HG03064 (cell line): Measurements from ENCODE around the gene MAPKAP1.
A peak's percentile ranks its signal among the peaks of the same experiment; 100 is the strongest.

ENCODE experiments used
- ATAC-seq: cut with Tn5 transposase; IDR thresholded peaks from one replicate; pipeline ENCODE4 v1.9.1; 2021; ENCODE audit warnings: low read depth; ENCODE audit not compliant: unreplicated experiment

The MAPKAP1 gene

DNA sequence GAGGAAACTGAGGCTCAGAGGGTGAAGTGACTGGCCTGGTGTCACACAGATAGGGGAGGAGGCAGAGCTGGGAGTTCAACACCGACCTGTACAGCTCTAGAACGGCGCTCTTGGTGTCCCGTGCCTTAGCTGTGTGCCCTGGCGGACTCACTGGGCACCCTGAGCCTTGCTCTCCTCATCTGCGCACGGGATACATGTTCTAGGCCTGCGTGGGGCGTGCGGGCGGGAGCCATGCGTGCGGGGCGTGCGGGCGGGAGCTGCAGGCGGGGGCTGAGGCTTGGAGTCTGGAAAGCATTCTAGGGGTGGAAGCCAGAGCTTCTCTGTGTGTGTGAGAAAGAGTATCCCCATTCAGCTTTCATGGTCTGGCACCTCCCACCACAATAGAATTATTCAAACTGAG is 280.1 kb downstream of the MAPKAP1 start:
- ATAC-seq: no peak

DNA sequence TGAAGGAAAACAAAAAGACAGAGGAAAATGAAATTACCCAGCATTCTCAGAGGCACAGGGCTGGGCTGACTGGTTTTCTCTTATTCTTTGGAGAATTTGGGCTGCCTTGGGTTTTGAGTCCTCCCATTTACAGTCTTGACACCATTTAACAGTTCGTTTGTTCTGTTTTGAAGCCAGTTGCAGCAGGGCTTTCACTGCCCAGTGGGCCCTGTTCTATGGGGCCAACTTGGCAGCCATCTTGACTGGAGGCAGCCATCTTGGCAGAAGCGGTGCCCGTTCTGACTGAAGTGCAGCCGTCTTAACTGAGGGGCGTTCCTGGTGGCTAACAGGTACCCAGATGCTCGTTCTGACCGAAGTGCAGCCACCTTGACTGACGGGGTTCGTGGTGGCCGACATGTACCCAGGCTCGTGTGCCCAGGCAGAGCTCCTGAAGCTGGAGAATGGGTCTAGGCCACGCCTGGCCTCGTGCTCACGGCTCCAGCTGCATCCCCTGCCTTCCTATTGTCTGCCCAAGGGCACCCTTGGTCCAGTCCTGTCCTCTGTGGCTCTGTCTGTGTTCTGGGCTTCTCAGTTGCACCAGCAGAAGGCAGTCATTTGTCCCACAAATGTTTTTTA is 281.0 kb downstream of the MAPKAP1 start:
- no peak for ATAC-seq

DNA sequence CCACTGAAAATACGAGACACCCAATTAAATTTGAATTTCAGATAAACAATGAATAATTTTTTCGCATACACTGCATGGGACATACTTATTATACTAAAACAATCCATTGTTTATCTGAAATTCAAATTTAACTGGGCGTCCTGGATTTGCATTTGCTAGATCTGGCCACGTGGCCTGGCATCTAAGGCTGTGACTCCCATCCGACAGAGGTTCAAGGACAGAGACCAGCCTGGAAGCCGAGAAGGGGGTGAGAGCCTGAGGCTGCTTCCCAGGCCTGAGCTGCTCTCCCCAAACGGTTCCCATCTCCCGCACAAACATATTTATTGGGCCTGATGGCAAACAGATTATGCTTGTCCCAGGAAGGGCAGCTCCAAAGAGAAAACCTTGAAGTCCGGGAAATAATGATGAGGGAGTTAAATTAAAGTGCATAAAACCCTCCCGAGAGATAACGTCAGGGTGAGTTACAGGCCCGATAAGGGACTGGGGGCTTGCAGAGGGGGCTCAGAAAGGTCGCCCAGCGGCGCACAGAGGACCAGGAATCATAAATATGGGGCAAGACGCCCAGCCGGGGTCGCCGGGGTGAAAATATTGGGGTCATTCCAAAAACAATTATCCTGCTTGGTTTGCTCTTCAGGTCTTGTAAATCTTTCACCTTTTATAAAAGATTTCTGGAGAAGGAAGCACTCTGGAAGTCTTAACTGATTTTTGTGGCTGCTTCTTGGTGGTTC is 281.7 kb downstream of the MAPKAP1 start:
- ATAC-seq: no peak

DNA sequence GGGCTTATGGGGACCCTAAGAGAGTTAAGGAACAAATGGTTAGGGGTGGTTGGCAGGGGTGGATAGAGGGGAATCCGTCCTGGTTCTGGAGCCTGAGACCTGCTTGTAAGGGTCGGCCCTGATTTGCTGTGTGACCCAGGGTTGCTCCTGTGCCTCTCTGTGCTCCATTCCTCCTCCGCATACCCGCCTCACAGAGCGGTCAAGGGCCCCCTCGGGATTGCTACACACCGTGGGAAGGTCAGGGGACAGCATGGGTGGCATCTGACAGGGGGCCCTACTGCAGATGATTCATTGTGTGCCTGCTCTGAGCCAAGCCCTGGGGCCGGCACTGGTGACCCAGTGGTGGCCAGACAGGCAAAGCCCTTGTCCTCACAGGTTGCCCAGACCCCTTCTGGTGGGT is 283.0 kb downstream of the MAPKAP1 start:
- no peak for ATAC-seq

DNA sequence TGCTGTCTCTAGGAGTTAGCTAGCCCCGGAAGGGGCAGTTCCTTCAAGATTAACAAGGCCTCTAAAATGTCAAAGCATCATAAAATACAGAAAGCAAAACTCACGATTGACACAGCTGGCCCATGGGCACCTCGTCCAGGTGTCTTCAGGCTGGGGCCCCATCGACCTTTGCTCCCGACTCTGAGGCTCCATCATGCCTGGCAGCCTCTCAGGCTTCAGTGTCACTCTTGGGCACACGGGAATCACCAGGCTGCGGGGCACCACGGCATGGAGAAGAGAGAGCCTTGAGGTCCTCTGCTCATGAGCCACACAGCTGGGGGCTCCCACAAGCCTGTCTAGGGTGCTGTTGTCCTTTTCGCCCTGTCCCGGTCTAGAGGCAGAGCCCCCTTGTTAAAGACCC is 284.2 kb downstream of the MAPKAP1 start:
- ATAC-seq: no peak

DNA sequence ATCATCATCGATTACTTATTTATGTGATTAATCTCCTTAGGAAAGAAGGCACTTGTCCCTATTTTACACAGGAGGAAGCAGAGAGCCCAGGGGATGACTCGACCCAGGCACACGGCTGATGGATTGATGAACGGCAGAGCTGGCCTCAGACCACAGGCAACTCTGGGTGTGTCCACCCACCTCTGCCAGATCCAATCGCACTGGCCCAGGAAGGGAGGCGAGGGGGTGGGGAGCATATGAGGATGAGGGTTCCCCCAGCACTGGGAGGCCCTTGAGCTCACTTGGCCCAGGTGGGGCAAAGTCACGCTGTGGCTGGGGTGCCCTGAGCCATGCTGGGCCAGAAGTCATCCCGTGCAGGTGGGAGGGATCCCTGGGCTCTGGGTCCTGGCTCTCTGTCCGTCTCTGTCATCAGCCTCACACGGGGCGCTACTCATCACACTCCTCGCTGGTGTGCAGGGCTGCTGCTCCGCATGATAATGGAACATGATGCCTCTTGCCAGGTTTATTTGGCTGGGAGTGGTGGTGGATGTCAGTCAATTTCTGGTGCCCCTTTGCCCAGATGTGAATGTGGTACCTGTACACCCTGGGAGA is 285.3 kb downstream of the MAPKAP1 start:
- ATAC-seq: no peak

DNA sequence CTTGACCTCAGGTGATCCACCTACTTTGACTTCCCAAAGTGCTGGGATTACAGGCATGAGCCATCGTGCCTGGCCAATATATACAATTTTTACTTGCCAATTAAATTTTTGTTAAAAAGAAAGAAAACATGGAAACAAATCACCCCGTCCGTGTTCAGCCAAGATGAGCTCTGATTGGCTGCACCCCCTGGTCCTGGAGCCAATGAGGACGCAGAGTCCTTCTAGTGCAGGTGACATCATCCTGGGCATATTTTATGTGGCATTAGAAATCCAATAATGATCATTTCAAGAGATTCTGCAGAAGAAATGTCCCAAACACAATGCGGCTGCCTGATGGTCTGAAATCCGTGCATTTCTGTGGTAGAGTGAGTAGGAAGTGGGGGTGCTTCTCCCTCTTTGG is 285.8 kb downstream of the MAPKAP1 start:
- ATAC-seq: no peak

DNA sequence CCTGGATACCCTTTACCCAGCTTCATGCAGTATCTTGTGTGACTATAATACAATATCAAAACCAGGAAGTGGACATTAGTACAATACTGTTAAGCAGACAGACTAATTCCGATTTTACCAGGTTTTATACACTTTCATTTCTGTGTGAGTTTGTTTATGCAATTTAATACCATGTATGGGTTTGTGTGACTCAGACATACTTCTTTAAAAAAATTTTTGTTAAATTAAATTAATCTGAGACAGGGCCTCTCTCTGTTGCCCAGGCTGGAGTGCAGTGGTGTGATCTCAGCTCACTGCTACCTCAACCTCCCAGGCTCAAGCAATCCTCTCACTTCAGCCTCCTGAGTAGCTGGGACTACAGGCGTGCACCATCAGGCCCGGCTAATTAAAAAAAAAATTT is 288.6 kb downstream of the MAPKAP1 start:
- no peak for ATAC-seq

DNA sequence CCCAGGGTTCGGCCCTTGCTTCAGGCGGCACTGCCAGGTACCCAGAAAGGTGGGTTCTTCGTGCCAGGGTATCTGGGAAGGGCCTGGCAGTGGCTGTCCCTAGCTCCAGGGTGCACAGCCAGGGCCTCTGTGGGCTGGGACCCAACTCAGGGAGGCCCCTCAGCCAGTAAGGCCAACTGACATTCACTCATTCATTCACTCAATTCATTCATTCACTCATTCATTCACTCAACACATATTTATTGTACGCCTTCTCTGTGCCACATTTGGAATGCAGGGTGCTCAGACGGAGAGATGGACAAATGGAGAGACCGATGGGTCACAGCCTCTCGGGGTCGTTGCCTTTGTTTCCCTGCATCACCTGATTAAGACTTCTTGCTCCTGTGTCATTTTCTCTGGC is 290.5 kb downstream of the MAPKAP1 start:
- no peak for ATAC-seq

DNA sequence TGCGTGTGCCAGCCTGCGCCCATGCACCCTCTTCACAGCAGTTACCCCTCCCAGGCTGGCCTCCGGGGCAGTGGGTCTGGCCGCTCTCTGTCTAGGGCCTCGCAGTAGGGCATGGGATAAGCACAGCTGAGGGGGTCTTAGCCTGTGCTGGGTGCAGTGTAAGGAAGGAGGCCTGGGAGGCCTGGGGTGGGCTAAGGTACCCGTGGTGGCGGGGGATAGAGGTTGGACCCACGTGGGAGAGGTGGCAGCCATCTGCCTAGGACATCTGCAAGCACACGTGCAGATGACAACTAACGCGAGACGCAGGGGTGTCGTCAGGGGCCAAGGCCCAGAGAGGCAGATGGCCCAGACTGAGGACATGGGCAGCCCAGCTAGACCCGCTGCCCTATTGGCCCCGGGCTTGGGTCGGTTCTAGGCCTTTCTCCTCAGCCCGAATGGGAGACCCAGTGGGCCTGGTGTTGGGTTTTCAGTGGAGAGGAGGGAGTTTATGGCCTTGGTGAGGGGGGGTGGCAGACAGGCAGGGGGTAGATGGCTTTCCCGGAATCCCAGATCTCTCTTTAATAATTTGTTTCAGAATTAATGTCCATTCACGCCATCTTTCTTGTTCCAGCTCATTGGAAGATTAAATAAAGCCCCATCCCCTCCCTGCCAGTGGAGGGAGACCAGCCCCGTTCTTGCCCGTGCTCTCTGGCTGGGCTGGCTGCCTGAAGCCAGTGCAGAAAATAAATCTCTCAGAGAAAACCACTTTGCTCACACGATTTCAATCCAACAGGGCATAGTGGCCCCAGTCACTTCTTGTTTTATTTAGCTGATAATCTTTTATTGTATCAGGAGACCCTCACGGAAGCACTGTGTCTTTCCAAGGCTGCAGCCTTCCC is 291.2 kb downstream of the MAPKAP1 start:
- ATAC-seq: no peak

DNA sequence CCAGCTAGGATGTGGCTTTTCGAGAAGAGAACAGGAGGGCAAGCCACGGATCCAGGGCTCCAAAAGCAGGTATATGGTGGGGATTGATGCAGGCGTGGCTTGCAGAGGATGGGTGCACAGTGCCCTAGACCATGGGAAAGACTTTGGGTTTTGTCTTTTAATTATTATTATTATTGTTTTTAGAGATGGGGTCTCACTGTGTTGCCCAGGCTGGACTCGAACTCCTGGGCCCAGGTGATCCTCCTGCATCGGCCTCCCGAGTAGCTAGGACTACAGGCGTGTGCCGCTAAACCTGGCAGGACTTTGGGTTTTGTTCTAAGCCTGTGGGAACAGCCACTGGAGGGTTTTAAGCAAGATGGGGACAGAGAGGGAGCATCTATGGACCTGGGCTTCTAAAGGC is 293.4 kb downstream of the MAPKAP1 start:
- no peak for ATAC-seq

DNA sequence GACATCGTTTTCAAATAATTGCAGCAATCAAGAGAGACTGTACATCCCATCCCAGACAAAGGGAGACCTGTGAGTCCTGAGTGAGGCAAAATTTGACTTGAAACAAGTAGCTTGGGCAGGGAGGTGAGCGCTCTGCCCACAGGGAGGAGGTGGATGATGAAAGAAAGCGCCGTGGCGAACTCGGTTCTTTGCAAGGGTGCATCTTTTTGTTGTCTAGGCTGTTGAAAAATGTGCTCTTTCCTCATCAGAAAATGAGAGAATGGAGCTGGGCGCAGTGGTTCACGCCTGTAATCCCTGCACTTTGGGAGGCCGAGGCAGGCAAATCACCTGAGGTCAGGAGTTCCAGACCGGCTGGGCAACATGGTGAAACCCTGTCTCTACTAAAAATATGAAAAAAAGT is 294.8 kb downstream of the MAPKAP1 start:
- ATAC-seq: no peak

DNA sequence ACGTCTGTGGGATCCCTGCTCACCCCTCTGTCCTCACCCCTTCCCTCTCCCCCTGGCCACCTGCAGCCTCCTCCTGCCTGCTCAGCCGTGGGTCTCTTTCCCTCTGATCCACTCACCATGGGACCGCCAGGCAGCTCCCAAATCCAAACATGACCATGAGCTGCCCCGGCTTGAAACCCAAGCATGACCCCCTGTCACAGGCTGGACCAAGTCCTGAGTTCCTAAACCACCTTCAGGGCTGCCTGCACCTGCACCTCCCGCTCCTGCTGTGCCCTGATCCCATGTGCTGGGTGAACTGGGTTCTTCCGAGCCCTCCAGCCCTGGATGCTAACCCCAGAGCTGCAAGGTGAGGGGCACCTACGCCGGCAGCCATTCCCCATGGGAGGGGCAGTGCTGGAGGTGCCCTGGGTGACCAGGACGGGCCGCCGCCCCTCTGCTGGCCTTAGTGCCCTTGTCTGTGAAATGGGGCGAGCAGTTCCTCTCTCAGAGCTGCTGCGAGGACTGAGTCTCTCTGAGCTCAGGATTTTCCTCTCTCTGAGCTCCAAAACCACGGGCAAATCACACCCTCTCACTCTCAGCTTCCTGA is 295.7 kb downstream of the MAPKAP1 start:
- ATAC-seq: no peak

DNA sequence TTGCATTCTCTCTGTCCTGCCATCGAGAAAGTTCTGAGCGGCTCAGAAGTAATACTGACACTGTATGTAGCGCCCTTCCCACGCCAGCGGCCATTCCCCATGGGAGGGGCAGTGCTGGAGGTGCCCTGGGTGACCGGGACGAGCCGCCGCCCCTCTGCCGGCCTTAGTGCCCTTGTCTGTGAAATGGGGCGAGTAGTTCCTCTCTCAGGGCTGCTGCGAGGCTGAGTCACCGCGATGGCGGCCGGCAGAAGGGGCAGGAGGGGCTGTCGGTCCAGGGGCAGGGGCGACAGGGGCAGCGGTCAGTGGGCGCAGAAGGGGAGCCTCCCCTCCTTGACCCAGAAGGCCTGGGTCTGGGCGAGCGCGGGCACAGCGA is 296.5 kb downstream of the MAPKAP1 start:
- ATAC-seq: no peak

DNA sequence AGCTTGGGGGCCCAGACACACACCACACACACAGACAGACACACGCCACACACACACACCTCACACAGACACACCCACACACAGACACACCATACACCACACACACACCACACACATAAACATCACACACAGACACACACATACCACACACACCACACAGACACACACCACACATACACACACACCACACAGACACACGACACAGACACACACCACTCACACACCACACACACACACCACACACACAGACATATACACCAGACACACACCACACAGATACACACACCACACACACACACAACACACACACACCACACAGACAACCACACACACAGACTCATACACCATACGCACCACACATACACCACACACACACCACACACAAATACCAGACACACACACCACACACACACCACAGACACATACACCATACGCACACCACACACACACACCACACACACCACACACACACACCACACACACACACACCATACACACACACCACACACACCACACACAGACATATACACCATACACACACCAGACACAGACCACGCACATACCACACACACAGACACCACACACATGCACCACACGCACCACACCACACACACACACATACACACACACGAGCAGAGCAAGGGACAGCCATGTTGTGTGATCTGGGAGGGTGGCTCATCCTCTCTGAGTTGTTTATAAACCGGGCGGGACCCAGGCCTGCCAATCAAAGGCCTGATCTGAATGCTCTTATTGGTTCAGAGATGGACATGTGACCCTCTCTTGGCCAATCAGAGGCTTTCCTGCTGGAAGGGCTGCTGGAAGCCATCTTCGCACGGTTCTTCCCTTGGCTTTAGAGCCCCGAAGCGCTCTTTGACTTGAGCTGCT is 297.1 kb downstream of the MAPKAP1 start:
- no peak for ATAC-seq

DNA sequence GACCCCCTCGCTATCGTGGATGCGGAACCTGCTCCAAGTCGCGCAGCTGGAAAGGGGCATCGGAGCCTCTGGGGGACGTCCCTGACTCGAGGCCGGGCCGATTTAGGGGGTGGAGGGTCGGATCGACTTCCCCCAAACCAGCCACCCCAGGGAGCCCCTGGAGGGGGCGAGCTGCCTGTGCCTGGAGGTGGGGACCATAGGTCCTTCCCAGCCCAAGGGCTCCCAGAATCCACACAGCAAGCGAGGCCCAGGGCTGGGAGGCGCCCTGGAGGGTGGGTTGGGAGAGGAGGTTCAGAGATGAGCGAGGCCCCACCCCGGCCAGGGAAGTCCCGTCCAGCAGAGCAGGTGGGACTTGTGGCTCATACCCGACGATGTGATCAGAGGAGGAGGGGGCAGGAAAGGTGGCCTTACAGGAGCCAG is 297.8 kb downstream of the MAPKAP1 start:
- ATAC-seq: no peak

DNA sequence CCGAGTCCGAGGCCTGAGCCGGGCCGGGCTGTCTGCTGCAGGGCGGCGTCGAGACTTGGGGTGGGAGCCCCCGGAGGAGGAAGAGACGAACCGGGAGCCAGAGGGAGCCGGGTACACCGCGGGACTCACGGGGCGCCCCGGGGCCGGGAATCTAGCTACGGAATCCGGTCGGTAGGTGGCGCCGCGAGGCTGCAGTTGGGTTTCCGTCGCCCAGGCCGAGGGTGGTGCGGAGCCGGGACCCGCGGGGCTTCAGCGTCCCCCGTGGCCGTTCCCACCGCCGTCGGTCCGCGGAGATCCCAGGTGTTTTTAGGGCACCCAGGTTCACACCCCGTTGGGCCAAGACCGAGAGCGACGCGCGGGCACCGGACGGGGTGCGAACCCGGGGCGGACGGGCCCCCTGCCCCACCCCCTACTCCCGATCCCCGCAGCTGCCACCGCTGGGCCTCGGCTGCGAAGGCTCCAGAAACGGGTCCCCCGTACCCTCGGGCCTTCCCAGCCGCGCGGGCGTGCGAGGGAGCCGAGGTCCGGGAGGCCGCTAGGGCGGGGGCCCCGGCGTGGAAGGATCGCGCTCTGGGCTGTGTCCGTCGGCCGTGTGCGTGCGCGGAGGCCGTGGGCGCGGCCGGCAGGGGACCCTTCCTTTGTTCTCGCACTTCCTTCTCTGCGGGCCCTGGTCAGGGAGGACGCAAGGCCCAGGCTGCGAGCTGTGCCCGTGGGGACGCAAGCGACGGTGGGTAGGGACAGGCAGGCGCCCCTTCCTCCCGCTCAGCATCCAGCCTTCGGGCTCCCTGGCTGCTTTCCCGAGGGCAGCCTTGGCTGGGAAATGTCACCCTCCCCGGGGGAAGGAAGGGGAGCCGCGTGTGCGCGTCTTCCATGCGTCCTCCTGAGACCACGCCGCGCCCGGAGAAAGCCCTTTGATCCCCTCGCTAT is 298.8 kb downstream of the MAPKAP1 start:
- ATAC-seq: peak; percentile 61

DNA sequence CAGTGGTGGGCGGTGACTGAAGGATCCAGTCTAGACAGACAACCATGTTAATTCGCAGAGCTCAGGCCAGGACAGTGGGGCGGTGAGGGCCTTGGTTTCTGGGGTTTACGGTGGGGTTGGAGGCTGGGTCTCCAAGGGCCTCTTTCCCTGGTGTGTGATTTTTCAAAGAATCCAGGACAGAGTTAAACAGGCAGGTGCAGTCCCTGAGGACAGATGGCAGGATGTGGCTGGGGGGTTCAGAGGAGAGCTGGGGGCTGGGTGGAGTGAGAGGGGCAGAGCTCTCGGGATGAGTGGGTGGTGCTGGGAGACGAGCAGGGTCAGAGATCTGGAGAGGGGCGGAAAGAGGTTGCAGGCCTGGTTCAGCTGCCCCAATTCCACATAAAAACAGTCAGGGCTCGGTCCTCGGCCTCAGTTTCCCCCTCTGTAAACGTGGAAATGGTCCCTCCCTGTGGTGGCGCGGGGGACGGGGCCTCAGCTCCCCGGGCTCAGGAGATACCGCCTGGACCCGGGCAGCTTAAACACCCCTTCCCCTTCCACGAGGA is 299.5 kb downstream of the MAPKAP1 start:
- peak; percentile 19 for ATAC-seq

DNA sequence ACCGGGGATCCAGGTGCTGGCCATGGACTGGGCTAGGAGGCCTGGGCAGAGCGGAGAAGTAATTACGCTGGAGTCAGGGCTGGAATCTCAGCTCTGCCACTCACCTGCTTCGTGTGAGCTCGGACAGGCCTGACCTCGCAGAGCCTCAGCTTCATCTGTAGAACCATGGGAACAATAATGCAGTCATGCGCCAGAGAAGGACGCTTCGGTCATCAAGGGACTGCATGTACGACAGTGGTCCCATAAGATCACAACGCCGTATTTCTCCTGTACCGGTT is 300.3 kb downstream of the MAPKAP1 start:
- no peak for ATAC-seq
